Upper lobe of left lung (tissue), 4 donors: ENCODE data around the gene PRRX1.

Source experiments
- EP300 ChIP-seq, 4 donors: sonication (generic); formaldehyde crosslinking; IDR thresholded peaks; one replicate each; pipeline ENCODE4 v1.5.1; 2017; ENCODE audit warnings: antibody characterized with exemption in 4 of 4, control low read depth in 2 of 4
- TF ChIP-seq, protein P1 (sequence below), 6 experiments: fragments of 450-650 bp in 4 of 6; fragments of 200-600 bp in 2 of 6; sonication (generic) in 2 of 6; IDR thresholded peaks; one replicate each; pipeline ENCODE4 v1.5.1; 2016 to 2019; ENCODE audit warnings: antibody characterized with exemption in 6 of 6

- TF ChIP-seq, protein P1, sequence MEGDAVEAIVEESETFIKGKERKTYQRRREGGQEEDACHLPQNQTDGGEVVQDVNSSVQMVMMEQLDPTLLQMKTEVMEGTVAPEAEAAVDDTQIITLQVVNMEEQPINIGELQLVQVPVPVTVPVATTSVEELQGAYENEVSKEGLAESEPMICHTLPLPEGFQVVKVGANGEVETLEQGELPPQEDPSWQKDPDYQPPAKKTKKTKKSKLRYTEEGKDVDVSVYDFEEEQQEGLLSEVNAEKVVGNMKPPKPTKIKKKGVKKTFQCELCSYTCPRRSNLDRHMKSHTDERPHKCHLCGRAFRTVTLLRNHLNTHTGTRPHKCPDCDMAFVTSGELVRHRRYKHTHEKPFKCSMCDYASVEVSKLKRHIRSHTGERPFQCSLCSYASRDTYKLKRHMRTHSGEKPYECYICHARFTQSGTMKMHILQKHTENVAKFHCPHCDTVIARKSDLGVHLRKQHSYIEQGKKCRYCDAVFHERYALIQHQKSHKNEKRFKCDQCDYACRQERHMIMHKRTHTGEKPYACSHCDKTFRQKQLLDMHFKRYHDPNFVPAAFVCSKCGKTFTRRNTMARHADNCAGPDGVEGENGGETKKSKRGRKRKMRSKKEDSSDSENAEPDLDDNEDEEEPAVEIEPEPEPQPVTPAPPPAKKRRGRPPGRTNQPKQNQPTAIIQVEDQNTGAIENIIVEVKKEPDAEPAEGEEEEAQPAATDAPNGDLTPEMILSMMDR (IDR thresholded peaks at IDR 0.05), result no peak
- TF ChIP-seq EP300 (IDR thresholded peaks at IDR 0.05), result no peak
Measured at GRCh38 chr1:170617591-170618330, 46.2 kb upstream of the PRRX1 start.
